ENCODE results near the gene GAS2L2. TPM values are rescaled to one million over a fixed set of nuclear protein-coding genes. Genes with fewer than 3 reads are reported as not detected.

The GAS2L2 gene
- total and polyA plus RNA-seq, 2 experiments from 2014 or later, result 0.06 TPM; not detected in 1

GRCh38 chr17:35738519-35739133 lies 14.4 kb downstream of the GAS2L2 start:
- H3K27ac ChIP-seq (ENCODE audit: low read depth), result no peak overlapping the region
- ATAC-seq (no peak), DNase-seq (ENCODE audit: low spot score) (no peak)
- no peak overlapping the region for H3K27ac Mint-ChIP-seq
- no peak for TF ChIP-seq ZNF114 (CRISPR knock-in tag; IDR thresholded peaks at IDR 0.05)
- no peak for TF ChIP-seq CREB1 (CRISPR knock-in tag; IDR thresholded peaks at IDR 0.05; ENCODE audit: low read depth)
- no peak for TF ChIP-seq NANOG (IDR thresholded peaks at IDR 0.05; ENCODE audit: borderline replicate concordance)
- no peak for TF ChIP-seq STAT1 (IDR thresholded peaks at IDR 0.05; ENCODE audit: unreplicated experiment)
- TF ChIP-seq CTCF (conservative IDR thresholded peaks at IDR 0.05; ENCODE audit: low read depth in 2 of 2), result no peak
- H3K9me3 Mint-ChIP-seq, result peaks cover 12% of the 10 kb centered on the region; the same call in 2 of the 3 replicates
- no peak overlapping the region for H3K4me3 Mint-ChIP-seq
- H3F3A ChIP-seq (replicated peaks; ENCODE audit: low read depth), result peaks cover 6% of the 10 kb centered on the region; the same call in 1 of the 2 replicates
- H3K27me3 Mint-ChIP-seq (ENCODE audit: insufficient read depth, low read depth, poor library complexity), result peaks cover 30% of the 10 kb centered on the region
- peaks cover 4% of the 10 kb centered on the region; the same call in 1 of the 2 replicates for H3K4me1 ChIP-seq (ENCODE audit: insufficient read depth)
- 0 out of 3 replicates have a peak, but pooled peaks cover 8% of the 10 kb centered on the region for H3K36me3 Mint-ChIP-seq (ENCODE audit: low read depth)
- no peaks in the 10 kb centered on the region for H3K79me2 ChIP-seq (replicated peaks; ENCODE audit: insufficient read depth)
- peaks cover 6% of the 10 kb centered on the region; the same call in 1 of the 2 replicates for H3K9me2 ChIP-seq (ENCODE audit: insufficient read depth)
- H3K4me2 ChIP-seq, result no peak overlapping the region
- peaks cover 55% of the 10 kb centered on the region for H3K27me3 ChIP-seq (ENCODE audit: insufficient read depth)
- no peaks in the 10 kb centered on the region for H3K36me3 ChIP-seq (ENCODE audit: insufficient read depth)
- H3K4me1 Mint-ChIP-seq, result peaks cover 12% of the 10 kb centered on the region
- no peak overlapping the region for H3K4me3 ChIP-seq
- no peak overlapping the region for H2AFZ ChIP-seq
- H4K20me1 ChIP-seq (replicated peaks; ENCODE audit: insufficient read depth), result no peaks in the 10 kb centered on the region; the same call in 1 of the 2 replicates

GRCh38 chr17:35736236-35736635 lies 16.8 kb downstream of the GAS2L2 start:
- DNase-seq (ENCODE audit: low spot score) (no peak), ATAC-seq (no peak)
- Histone ChIP-seq H3F3A (replicated peaks; ENCODE audit: low read depth) (peaks cover 6% of the 10 kb centered on the region; the same call in 1 of the 2 replicates), H3K9me2 (ENCODE audit: insufficient read depth) (peaks cover 6% of the 10 kb centered on the region; the same call in 1 of the 2 replicates), H3K27me3 (ENCODE audit: insufficient read depth) (peaks cover 41% of the 10 kb centered on the region), H3K4me1 (ENCODE audit: insufficient read depth) (peaks cover 5% of the 10 kb centered on the region), H3K79me2 (replicated peaks; ENCODE audit: insufficient read depth) (no peaks in the 10 kb centered on the region), H3K27ac (ENCODE audit: low read depth) (no peak overlapping the region), H3K4me2 (no peak overlapping the region), H3K36me3 (ENCODE audit: insufficient read depth) (no peaks in the 10 kb centered on the region), H2AFZ (no peak overlapping the region), H3K4me3 (no peak overlapping the region), H4K20me1 (replicated peaks; ENCODE audit: insufficient read depth) (no peaks in the 10 kb centered on the region; the same call in 1 of the 2 replicates)
- H3K4me3 Mint-ChIP-seq, result no peak overlapping the region
- no peak overlapping the region for H3K27ac Mint-ChIP-seq
- peaks cover 27% of the 10 kb centered on the region for H3K27me3 Mint-ChIP-seq (ENCODE audit: insufficient read depth, low read depth, poor library complexity)
- H3K36me3 Mint-ChIP-seq (ENCODE audit: low read depth), result 0 out of 3 replicates have a peak, but pooled peaks cover 8% of the 10 kb centered on the region
- peaks cover 7% of the 10 kb centered on the region; the same call in 2 of the 3 replicates for H3K4me1 Mint-ChIP-seq
- H3K9me3 Mint-ChIP-seq, result peaks cover 12% of the 10 kb centered on the region; the same call in 2 of the 3 replicates
- TF ChIP-seq ZNF462 (CRISPR knock-in tag; IDR thresholded peaks at IDR 0.05) (no peak), EZH2 (IDR thresholded peaks at IDR 0.05; ENCODE audit: low read depth, unreplicated experiment) (no peak), REST (IDR thresholded peaks at IDR 0.05; ENCODE audit: unreplicated experiment) (no peak), POLR2AphosphoS5 (IDR thresholded peaks at IDR 0.05; ENCODE audit: low read depth) (no peak), CREB1 (CRISPR knock-in tag; IDR thresholded peaks at IDR 0.05; ENCODE audit: low read depth) (no peak)

Data from GM23338 (cell line).